CD4-positive, alpha-beta T cell (primary cell): ENCODE data around the gene RIPK1. TPM values are rescaled to one million over a fixed set of nuclear protein-coding genes. Genes with fewer than 3 reads are reported as not detected.

Experiments
- ATAC-seq: fragments of 200-7000 bp; cut with Tn5 transposase; one replicate; pipeline ENCODE4 v1.10.0; 2022; ENCODE audit warnings: mild to moderate bottlenecking; ENCODE audit not compliant: poor library complexity
- CTCF ChIA-PET: fragments of 350-600 bp; sonication (Branson Sonifier 250); formaldehyde crosslinking; loops from one replicate; lab custom pipeline; 2021; ENCODE audit warnings: antibody characterized with exemption, inconsistent platforms; lab: Charles Lee
- POLR2A ChIA-PET: fragments of 350-600 bp; sonication (Branson Sonifier 250); formaldehyde crosslinking; loops from one replicate; lab custom pipeline; 2021; ENCODE audit warnings: antibody characterized with exemption, inconsistent platforms; lab: Charles Lee
- DNase-seq, 14 experiments: peaks; one replicate each; pipeline ENCODE4 v3.0.0-alpha.2; 2013 to 2020; ENCODE audit warnings: mixed read lengths in 2 of 14
- H3K27ac ChIP-seq, 2 donors: one replicate each; pipeline versions ENCODE4 v1.5.1 to v1.7.0; 2013; ENCODE audit warnings: low read length in 2 of 2, low read depth in 1 of 2, mild to moderate bottlenecking in 1 of 2
- H3K27me3 ChIP-seq, 2 experiments: 1 replicate in 1 of 2; 2 replicates in 1 of 2; pipeline versions ENCODE4 v1.6.1 to v1.7.0; 2013; ENCODE audit warnings: low read length in 2 of 2, control low read depth in 1 of 2, mild to moderate bottlenecking in 1 of 2, moderate library complexity in 1 of 2; ENCODE audit not compliant: insufficient read depth in 2 of 2, control insufficient read depth in 1 of 2
- H3K36me3 ChIP-seq: one replicate; pipeline ENCODE4 v1.6.1; 2013; ENCODE audit warnings: low read length, control low read depth; ENCODE audit not compliant: insufficient read depth
- H3K4me1 ChIP-seq: one replicate; pipeline ENCODE4 v1.6.1; 2013; ENCODE audit warnings: low read length, control low read depth; ENCODE audit not compliant: insufficient read depth
- H3K4me3 ChIP-seq: one replicate; pipeline ENCODE4 v1.5.1; 2013; ENCODE audit warnings: mild to moderate bottlenecking, low read length, moderate library complexity
- H3K9me3 ChIP-seq, 2 experiments: 1 replicate in 1 of 2; 2 replicates in 1 of 2; pipeline versions ENCODE4 v1.6.1 to v1.7.0; 2013; ENCODE audit warnings: low read length in 2 of 2, mild to moderate bottlenecking in 2 of 2, control low read depth in 1 of 2, moderate library complexity in 1 of 2; ENCODE audit not compliant: control insufficient read depth in 1 of 2, insufficient read depth in 1 of 2
- H3K27ac Mint-ChIP-seq: one replicate; pipeline ENCODE4 v1.8.0; 2020; ENCODE audit warnings: mixed read lengths
- H3K27me3 Mint-ChIP-seq: one replicate; pipeline ENCODE4 v1.8.0; 2021; ENCODE audit warnings: mixed read lengths
- H3K36me3 Mint-ChIP-seq: one replicate; pipeline ENCODE4 v1.8.0; 2021; ENCODE audit warnings: low read depth, mixed read lengths
- H3K4me1 Mint-ChIP-seq: one replicate; pipeline ENCODE4 v1.8.0; 2021; ENCODE audit warnings: low read depth, mixed read lengths
- H3K4me3 Mint-ChIP-seq: one replicate; pipeline ENCODE4 v1.8.0; 2020; ENCODE audit warnings: mild to moderate bottlenecking, mixed read lengths
- H3K9me3 Mint-ChIP-seq: one replicate; pipeline ENCODE4 v1.8.0; 2020; ENCODE audit warnings: mixed read lengths
- intact Hi-C, 2 experiments: fragments of 100-400 bp; cut with DNase I in 1 of 2; cut with micrococcal nuclease in 1 of 2; formaldehyde crosslinking; loops; one replicate each; pipeline versions ENCODE4 v1.15.1 to v1.9.0; 2023 to 2025; cut with DNase I, micrococcal nuclease
- total RNA-seq, 174 experiments: library from RNA in 2 of 174; stranded (reverse) in 2 of 174; gene quantifications; one replicate each; pipeline ENCODE4 v1.2.3 and lab custom pipeline; 2021 to 2026
- TF ChIP-seq, protein P1 (sequence below): fragments of 200-600 bp; IDR thresholded peaks from one replicate; pipeline ENCODE4 v1.8.0; 2022; ENCODE audit warnings: antibody characterized with exemption, mild to moderate bottlenecking

The RIPK1 gene
- total RNA-seq, 2 experiments from 2014 or later: 17.2 to 17.3 TPM

DNA sequence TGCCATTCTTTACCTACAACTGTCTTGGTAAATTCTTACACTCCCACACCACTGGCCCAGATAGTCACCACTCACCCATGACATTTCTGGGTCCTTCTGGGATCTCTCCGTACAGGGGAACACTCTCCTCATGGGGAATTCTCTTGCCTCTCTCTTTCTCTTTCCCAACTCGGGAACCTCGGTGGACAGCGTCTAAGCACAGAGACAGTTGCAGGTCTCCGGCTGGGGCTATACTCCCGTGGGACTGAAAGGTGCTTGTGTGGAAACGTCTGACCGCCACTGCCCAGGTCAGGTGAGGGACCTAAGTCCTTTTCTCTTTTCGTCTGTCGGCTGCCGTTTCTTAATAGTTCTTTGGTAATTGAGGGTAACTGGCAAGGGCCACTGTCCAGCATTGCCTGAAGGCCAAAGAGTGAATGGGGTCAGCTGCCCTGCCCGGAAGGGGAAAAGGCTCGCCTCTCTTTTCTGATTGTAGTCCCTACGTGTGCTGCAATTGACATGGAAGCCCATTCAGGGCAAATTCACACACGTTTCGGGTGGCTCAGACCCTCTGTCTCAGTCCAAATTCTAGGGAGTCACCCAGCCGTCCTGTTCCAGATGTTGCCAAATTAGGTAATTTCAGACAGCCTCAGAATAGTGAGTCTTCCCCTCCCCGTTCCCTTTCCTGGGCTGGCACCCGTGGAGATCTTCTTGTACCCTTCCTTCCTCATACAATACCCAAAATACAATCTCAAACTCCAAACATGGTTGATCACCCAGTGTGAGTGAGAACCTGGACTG is 31.2 kb upstream of the RIPK1 start:
- H3K27me3 ChIP-seq: no peaks in the 10 kb centered on the region
- TF ChIP-seq, protein P1, sequence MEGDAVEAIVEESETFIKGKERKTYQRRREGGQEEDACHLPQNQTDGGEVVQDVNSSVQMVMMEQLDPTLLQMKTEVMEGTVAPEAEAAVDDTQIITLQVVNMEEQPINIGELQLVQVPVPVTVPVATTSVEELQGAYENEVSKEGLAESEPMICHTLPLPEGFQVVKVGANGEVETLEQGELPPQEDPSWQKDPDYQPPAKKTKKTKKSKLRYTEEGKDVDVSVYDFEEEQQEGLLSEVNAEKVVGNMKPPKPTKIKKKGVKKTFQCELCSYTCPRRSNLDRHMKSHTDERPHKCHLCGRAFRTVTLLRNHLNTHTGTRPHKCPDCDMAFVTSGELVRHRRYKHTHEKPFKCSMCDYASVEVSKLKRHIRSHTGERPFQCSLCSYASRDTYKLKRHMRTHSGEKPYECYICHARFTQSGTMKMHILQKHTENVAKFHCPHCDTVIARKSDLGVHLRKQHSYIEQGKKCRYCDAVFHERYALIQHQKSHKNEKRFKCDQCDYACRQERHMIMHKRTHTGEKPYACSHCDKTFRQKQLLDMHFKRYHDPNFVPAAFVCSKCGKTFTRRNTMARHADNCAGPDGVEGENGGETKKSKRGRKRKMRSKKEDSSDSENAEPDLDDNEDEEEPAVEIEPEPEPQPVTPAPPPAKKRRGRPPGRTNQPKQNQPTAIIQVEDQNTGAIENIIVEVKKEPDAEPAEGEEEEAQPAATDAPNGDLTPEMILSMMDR: no peak
- no peak overlapping the region for H3K27ac ChIP-seq
- H3K27me3 Mint-ChIP-seq: peaks cover 3% of the 10 kb centered on the region
- no peaks in the 10 kb centered on the region for H3K36me3 Mint-ChIP-seq
- H3K9me3 ChIP-seq: no peaks in the 10 kb centered on the region
- H3K27ac Mint-ChIP-seq: no peak overlapping the region
- peaks cover 3% of the 10 kb centered on the region for H3K4me1 Mint-ChIP-seq
- H3K9me3 Mint-ChIP-seq: no peaks in the 10 kb centered on the region
- ChIA-PET CTCF (interaction anchor here (1.1 kb wide), 1 partner anchor 30 kb away, joined by 4 read pairs; no protein-coding TSS in a partner anchor), POLR2A (interaction anchor here (1.9 to 2.2 kb wide), 2 partner anchors 10 kb away, joined by 7 to 17 read pairs; no protein-coding TSS in a partner anchor)
- H3K4me3 ChIP-seq: no peak overlapping the region
- no peaks in the 10 kb centered on the region for H3K36me3 ChIP-seq
- no peak for DNase-seq
- intact Hi-C loops: no loop called here
- H3K4me1 ChIP-seq: no peaks in the 10 kb centered on the region
- no peak for ATAC-seq
- no peak overlapping the region for H3K4me3 Mint-ChIP-seq

DNA sequence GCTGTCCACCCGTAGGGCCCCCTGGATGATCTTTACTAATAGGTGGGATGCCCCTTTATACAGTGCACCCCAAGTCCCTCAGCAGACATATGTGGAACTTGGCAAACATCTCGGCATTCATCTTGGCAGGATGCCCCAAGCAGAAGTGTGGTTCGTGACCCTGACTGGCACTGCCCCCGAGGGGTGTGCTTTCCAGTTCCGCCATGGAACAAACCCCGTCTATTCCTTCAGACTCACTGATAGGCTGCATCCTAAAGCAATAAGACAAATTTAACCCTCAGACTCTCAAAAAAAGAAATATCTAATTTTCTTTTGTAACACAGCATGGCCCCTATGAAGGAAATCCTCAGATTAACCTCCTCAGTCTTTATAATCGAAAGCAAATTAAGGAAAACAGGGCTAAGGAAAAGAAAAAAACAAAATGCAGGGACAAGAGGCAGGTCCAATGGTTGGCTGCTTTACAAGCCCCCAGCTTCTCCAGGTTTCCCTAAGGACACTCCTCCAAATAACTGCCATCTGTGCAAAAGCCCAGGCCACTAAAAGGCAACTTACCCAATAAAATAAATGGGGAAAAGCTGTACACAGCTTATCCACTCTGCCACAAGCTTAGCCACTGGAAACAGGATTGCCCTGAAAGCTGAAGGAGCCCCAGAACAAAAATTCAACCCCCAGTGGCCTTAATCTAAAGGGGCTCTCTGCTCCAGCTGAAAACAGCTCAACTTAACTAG is 30.5 kb upstream of the RIPK1 start:
- Mint-ChIP-seq H3K27me3 (no peaks in the 10 kb centered on the region), H3K27ac (no peak overlapping the region), H3K4me1 (no peaks in the 10 kb centered on the region), H3K36me3 (no peaks in the 10 kb centered on the region), H3K4me3 (no peak overlapping the region), H3K9me3 (no peaks in the 10 kb centered on the region)
- CTCF ChIA-PET: interaction anchor here (1.1 to 1.5 kb wide), 2 partner anchors 29 to 36 kb away, joined by 4 to 5 read pairs; no protein-coding TSS in a partner anchor
- Histone ChIP-seq H3K27me3 (no peaks in the 10 kb centered on the region), H3K4me3 (no peak overlapping the region), H3K9me3 (no peaks in the 10 kb centered on the region), H3K4me1 (no peaks in the 10 kb centered on the region), H3K27ac (no peak overlapping the region), H3K36me3 (no peaks in the 10 kb centered on the region)
- intact Hi-C loops: no loop called here
- TF ChIP-seq, protein P1: no peak
- ATAC-seq (no peak), DNase-seq (no peak)
- POLR2A ChIA-PET: interaction anchor here (1.9 to 2.2 kb wide), 2 partner anchors 11 to 16 kb away, joined by 6 to 17 read pairs; no protein-coding TSS in a partner anchor

DNA sequence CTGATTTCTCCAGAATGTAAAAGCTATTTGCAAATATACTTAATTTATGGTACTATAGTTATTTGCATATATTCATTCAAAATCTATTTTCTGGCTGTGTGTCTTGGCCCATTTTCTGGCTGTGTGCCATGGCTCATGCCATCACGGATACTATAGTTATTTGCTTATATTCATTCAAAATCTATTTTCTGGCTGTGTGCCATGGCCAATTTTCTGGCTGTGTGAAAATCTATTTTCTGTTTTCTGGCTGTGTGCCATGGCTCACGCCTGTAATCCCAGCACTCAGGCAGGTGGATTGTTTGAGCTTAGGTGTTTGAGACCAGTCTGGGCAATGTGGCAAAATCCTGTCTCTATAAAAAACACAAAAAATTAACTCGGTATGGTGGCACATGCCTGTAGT is 28.9 kb upstream of the RIPK1 start:
- Histone ChIP-seq H3K4me3 (no peak overlapping the region), H3K4me1 (no peaks in the 10 kb centered on the region), H3K9me3 (no peaks in the 10 kb centered on the region), H3K27ac (no peak overlapping the region), H3K36me3 (no peaks in the 10 kb centered on the region), H3K27me3 (no peaks in the 10 kb centered on the region)
- no peak for ATAC-seq
- Mint-ChIP-seq H3K27ac (no peak overlapping the region), H3K4me3 (no peak overlapping the region), H3K36me3 (no peaks in the 10 kb centered on the region), H3K9me3 (no peaks in the 10 kb centered on the region), H3K4me1 (no peaks in the 10 kb centered on the region), H3K27me3 (no peaks in the 10 kb centered on the region)
- ChIA-PET POLR2A (interaction anchor here (0.9 to 2.2 kb wide), 4 partner anchors 10 to 16 kb away, joined by 3 to 17 read pairs (median 6); no protein-coding TSS in a partner anchor), CTCF (interaction anchor here (0.8 to 1.6 kb wide), 2 partner anchors 10 to 14 kb away, joined by 3 to 4 read pairs; no protein-coding TSS in a partner anchor)
- intact Hi-C loops: no loop called here
- TF ChIP-seq, protein P1: no peak
- DNase-seq: no peak
